Femur (tissue), 1 donor: ENCODE data around the gene EPC1.

Source experiments
- DNase-seq: peaks from one replicate; pipeline ENCODE4 v3.0.0-alpha.2; 2017

Gene EPC1

GRCh38 chr10:32331606-32332005 is 15.4 kb downstream of the EPC1 start:
- no peak for DNase-seq

- DNase-seq: no peak
Observed at GRCh38 chr10:32330214-32330613, 16.7 kb downstream of the EPC1 start.

DNA sequence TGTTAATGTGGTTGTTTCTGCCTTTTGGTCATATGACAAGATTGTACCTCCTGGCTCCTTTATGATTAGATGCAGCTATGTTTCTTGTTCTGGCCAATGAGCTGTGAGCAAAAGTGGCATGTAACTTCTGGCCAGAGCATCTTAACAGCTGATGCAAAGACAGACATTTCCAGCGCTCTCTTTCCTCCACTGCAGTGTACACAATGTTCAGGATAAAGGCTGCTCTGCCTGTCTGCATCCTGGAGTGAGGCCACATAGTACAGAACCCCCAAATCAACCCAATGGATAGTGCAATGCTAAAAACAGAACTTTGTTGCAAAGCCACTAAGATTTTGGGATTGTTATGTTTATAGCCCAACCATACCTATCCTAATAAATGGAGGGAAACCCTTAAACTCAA is 17.9 kb downstream of the EPC1 start:
- DNase-seq: no peak

- no peak for DNase-seq
Observed at GRCh38 chr10:32328499-32328898, 18.5 kb downstream of the EPC1 start.

- no peak for DNase-seq
Observed at GRCh38 chr10:32327364-32327691, 19.6 kb downstream of the EPC1 start.

DNA sequence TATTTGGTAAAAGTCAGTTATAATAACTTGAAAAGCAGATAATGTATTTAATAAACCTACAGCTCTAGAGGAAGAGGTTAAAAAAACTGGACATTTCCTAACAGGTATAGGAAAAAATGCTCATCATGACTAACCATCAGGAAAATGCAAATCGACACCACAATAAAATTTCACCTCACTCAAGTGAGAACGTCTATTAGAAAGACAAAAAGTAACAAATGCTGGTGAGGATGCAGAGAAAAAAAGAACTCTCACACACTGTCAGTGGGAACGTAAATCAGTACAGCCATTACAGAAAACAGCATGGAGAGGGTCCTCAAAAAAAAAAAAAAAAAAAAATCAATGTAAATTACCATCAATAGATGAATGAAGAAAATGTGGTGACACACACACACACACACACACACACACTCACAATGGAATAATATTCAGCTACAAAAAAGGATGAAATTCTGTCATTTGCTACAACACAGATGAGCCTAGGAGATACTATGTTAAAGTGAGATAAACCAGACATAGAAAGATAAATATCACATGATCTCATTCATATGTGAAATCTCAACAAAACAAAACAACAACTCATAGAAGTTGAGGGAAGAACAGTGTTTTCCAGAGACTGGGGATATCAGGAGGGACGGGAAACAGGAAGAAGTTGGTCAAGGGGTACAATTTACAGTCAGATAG is 20.1 kb downstream of the EPC1 start:
- DNase-seq: no peak

DNA sequence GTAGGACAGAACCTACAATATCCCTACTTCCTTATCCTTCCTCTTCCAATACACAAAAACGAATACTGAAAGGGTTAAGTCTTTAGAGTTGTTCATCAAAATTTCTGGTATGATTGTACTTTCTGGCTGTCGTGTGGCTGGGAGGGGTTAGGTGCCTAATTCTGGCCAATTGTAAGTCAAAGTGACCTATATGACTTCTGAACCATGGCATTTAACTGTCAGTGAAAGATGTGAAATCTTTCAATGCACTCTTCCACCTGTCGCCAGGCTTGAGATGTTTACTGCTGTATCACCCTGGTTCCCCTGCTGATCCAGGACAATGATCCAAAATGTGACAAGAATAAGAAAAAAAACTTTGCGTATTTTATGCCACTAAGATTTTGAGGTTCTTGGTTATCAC is 20.8 kb downstream of the EPC1 start:
- DNase-seq: no peak

GRCh38 chr10:32323051-32323450 is 23.9 kb downstream of the EPC1 start:
- DNase-seq: no peak

DNA sequence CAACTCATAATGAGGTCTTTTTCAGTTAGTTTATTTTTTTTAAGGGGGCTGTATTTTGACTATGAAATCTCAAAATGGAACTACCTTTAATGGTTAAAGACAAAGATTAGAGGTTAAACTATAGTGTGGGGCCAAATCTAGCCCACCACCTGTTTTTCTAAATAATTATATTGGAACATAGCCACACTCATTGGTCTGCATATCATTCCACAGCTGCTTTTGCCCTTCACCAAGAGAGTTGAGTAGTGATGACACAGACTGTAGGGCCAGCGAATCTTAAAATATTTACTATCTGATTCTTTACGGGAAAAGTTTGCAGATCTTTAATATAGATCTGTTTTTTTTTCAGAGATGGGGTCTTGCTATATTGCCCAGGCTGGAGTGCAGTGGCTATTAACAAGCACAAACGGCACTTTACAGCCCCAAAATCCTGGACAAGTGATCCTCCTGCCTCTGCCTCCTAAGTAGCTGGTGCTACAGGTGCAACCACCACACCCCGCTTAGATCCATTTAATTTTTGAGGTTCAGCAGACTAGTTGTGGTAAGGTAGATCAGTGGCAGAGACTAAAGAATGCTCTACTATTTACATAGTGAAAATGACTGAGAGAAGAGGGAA is 25.8 kb downstream of the EPC1 start:
- DNase-seq: no peak

DNA sequence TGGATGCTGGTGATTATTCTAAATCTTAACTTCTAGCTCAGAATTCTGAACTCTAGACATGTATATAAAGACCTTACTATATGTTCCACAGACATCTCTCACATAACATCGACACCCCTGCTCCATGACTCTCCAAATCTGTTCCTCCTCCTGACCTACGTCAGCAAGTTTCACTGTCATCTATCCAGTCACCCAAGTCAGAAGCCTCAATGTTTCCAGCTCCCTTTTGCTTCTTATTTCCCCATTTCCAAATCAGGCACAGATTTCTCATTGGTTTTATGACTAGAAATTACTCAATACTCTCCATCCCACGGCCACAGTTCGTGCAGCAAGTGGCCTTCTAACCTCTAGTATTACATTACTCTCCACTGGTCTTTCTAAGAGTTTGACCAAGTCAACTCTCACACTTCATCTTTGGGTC is 28.5 kb downstream of the EPC1 start:
- DNase-seq: peak; percentile 22

DNA sequence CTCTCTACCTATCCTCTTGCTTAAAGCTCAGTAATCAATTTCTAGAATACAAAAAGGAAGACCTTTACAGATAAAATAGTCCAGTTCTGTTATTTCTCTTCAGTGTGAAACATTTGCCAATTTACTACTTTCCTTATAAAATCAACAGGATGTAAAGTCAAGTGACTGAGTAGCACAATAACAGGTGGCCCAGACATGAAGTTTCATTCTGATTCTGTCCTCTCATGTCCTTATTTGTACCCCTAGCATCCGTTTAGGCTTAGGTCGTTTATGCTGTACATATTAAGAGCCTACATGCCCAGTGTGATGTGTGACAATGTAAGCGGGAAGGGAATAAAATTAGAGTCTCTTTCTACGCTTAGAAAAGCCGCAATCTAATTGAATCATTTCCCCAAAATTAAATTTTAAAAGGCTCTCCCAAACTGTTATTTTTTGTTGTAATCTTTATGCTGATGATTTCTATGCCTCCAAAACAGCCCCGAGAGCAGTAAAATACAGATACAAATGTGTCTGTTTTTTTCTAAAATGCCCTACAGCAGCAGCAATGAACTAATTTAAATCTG is 29.1 kb downstream of the EPC1 start:
- no peak for DNase-seq

DNA sequence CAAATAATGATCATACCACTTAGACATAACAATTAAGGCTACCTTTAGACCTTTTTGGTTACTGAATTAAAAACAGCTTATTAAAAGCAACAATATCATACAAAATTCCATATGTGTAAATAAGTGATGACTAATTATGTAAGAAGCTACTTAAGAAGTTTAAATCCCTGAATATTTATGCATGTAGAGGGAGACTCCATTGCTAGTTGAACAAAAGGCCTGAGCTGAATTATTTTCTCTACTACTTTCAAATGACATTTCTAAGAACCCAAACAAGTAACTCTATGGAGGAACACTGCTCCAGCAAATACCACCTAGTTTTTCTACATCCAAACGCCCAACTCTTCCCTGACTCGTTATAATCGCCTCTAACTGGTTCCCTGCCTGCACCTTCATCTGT is 31.5 kb downstream of the EPC1 start:
- no peak for DNase-seq

GRCh38 chr10:32314588-32314987 is 32.4 kb downstream of the EPC1 start:
- DNase-seq: no peak

DNA sequence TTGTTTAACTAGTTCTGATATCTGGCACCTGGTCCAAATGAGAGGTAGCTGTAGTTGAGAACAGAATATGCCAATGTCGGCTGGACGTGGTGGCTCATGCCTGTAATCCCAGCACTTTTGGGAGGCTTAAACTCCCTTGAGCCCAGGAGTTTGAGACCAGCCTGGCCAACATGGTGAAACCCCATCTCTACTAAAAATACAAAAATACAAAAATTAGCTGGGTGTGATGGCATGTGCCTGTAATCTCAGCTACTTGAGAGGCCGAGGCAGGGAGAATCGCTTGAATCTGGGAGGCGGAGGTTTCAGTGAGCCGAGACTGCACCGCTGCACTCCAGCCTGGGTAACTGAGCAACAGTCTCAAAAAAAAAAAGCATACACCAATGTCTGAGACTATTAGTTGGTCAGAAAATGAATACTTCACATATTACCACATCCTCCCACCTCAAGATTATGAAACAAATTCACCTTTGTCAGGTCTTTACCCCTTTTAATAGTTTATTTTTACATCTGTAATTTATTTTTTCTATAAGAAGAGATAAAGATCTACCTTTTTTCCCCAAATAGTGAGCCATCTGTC is 38.8 kb downstream of the EPC1 start:
- no peak for DNase-seq

GRCh38 chr10:32307609-32308008 is 39.3 kb downstream of the EPC1 start:
- DNase-seq: no peak

GRCh38 chr10:32299354-32299980 is 47.5 kb downstream of the EPC1 start:
- no peak for DNase-seq

- no peak for DNase-seq
Observed at GRCh38 chr10:32298075-32298812, 48.7 kb downstream of the EPC1 start.

DNA sequence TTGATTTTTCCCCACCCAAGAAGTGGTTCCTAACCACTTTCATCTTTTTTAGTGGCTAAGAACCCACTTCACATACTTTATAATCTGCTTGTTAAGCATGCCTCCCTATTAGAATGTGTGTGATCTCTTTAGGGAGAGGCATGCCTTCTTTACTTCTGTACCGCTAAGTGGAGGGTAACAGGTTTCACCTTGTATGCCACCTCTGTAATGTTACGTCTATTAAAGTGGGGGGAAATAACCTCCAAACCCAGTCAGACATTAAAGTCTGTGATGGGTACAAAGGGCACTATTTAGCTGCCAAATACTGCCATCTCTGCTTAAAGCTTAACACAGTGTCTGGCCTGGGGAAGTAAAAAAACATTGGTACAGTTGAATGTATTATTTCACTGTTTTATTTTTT is 51.9 kb downstream of the EPC1 start:
- DNase-seq: no peak

DNA sequence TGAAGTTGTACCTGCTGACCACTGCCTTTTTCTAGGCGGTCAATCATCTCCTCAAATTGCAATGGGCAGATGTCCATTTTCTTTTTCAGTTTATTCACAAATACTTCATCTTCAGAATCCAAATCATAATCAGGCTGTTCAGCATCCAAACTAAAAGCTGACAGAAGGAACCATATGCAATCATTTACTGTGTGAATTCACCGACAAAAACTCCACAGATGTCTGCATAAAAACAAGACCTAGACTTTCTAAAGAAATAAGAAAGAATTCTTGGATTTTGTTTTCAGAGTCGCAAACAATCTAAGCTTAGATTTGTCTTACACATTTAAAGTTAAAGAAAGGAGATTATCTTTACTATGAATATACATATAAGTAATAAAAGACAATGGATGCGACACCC is 53.4 kb downstream of the EPC1 start:
- DNase-seq: no peak

- DNase-seq: no peak
Observed at GRCh38 chr10:32279795-32280194, 67.2 kb downstream of the EPC1 start.

DNA sequence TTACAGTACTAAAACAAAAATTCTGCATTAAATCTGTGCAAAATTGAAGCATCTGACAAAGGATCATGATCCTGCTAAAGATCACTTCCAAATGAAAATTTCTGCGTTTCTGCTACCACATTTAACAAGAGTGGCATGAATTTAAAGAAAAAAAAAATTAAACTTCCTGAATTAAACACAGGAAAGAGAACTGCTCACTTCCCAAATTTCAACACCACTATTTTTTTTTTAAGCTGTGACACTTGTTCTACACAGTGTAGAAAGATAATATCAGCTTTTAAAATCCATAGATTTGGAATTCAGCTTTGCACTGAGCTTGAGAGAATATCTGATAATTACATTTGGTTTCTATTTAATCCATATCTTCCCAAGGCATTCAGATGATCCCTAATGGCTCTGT is 73.6 kb downstream of the EPC1 start:
- DNase-seq: no peak

DNA sequence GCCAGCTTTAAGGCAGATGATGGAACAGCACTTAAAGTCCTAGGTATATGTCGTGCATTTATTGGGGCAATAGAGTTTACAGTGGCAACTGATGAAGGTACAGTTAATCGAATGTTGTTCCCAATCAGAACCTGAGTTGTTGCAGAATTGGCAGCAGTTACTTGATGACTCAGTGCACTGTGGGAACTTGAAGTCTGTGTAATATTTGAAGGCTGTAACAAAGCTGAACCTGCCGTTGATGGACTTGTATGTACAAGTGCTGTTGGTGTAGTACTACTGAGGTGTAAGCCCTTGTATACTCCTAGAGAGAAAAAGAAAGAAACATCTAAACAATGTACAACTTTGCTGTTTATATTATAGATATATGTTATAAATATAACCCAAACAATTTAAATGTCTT is 75.3 kb downstream of the EPC1 start:
- DNase-seq: no peak
